Measurements from ENCODE around the gene GCNT3.
"Not testable (repeated sequence)": the region's sequence is repeated elsewhere in the genome, so short reads cannot be mapped to it uniquely, and the experiment has no call there.

GCNT3 gene

DNA sequence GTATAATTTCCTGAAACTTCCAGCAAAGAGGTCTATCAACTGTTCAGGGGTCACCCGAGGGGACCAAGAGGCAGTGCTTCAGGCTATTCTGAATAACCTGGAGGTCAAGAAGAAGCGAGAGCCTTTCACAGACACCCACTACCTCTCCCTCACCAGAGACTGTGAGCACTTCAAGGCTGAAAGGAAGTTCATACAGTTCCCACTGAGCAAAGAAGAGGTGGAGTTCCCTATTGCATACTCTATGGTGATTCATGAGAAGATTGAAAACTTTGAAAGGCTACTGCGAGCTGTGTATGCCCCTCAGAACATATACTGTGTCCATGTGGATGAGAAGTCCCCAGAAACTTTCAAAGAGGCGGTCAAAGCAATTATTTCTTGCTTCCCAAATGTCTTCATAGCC, 6.8 kb downstream of the GCNT3 start:
- no peak for DNase-seq (ENCODE audit: low read depth)

DNA sequence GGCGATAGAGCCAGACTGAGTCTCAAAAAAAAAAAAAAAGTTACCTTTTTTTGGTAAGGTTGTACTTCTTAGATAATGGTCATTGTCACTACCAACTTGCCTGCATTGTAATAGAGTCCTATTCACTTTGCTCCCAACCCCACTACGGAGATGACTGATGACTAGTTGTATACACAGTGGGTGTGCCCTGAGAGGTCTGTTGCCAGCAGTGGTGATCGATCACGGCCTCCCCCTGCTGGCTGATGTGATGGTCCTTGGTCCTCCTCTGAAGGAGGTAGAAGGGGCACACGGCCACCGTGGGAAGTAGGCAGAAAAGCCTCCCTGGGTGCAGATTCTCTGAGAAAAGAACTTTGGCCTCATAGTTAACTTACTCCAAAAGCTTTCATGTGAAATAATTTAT, 10.7 kb downstream of the GCNT3 start:
- peak; percentile 9 for DNase-seq (ENCODE audit: low read depth)

DNA sequence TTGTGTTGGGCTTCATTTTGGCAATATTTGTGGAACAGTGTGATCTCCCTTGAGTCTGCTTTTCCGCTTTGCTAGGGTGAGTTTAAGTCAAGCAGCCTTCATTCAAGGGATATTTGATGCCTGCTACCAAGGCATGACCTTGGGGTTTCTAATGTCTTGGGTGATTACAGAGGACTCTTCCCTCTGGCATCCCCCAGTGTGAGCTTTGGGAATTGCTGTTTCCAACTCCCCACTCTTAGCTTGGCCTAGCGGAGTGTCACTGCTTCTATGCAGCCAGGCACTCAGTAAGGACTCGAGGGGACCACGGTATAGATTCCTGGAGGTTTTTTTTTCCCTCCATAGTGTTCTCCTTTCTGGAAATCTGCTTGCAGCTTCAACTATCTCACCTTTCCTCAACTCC, 21.1 kb downstream of the GCNT3 start:
- no peak for DNase-seq (ENCODE audit: low read depth)

DNA sequence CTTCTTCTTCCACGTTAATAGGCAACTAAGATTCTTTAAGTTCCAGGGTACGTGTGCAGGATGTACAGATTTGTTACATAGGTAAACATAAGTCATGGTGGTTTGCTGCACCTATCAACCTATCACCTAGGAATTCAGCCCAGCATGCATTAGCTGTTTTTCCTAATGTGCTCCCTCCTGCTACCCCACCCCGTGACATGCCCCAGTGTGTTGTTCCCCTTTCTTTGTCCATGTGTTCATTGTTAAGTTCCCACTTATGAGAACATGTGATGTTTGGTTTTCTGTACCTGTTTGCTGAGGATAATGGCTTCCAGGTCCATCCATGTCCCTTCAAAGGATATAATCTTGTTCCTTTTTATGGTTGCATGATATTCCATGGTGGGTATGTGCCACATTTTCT, 24.6 kb downstream of the GCNT3 start:
- no peak for DNase-seq (ENCODE audit: low read depth)

DNA sequence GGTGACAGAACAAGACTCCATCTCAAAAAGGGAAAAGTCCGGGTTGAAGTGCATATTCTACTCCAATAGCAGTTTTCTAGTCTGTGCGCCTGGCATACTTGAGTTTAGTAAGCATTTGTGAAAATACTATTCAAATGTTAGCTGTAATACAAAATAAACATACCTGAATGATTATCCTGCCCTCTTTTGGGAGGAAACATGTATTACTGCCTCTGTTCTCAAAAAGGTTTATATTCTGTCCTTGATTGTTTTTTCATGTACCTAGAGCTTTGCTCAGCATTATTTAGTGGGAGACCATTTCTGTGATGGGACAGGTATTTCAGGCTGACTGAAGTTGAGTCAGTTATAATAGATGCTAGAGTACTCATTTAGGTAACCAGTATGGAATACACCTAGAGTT, 25.9 kb downstream of the GCNT3 start:
- DNase-seq (ENCODE audit: low read depth) = not testable (repeated sequence)

DNA sequence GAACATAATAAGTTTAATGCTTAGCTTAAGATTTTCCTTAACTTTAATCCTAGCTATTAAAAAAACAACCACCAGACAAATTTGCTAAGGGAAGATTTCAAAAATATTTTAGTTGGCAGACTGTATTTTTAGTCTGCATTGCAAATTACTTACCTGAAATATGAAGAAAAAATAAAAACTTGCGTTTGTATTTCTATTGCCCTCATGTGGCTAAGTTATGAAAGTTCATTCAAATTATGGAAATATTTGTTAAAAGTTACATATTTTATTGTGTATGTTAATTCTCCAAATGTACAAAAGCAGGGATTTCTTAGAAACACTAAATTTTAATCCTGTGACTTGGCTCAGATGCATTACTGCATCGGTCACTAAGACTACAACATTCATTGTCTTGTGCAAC, 30.8 kb downstream of the GCNT3 start:
- DNase-seq (ENCODE audit: low read depth) = no peak

DNA sequence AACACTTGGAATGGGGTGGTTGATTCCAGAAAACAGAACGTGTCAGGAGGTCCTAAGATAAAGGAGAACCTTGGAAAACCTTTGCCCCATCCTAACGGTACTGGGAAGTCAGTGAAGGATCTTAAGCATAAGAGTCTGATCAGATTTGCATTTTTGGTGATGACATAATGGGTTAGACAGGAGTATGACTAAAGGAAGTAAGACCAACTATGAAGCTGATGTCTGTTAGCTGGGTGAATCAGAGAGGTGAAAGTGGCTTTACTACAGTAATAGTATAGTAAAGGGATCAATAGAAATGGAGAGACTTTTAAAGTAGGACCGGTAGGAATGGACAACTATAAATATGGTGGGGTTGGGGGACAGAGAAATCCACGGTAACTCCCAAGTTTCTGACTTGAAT, 33.2 kb downstream of the GCNT3 start:
- DNase-seq (ENCODE audit: low read depth) = no peak

DNA sequence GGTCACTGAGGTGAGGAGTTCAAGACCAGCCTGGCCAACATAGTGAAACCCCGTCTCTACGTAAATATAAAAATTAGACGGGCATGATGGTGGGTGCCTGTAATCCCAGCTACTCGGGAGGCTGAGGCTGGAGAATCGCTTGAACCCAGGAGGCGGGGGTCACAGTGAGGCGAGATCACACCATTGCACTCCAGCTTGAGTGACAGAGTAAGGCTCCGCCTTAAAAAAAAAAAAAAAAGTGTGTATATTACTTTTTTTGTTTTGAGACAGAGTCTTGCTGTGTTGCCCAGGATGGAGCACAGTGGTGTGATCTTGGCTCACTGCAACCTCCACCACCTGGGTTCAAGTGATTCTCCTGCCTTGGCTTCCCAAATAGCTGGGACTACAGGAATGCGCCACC, 34.2 kb downstream of the GCNT3 start:
- DNase-seq (ENCODE audit: low read depth) = not testable (repeated sequence)

DNA sequence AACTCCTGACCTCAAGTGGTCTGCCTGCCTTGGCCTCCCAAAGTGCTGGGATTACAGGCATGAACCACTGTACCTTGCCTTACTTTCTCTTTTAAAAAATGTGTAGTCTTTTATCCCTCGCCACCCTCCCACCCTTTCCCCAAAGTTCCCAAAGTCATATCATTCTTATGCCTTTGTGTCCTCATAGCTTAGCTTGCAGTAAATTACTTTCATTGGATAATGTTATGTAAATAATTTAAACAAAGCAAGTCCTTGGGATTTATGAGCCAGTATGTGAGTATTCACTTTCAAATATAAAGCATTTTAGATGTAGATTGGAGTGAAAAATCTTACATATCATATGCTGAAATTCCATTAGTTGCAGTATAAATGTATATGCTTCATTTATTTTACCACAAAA, 34.7 kb downstream of the GCNT3 start:
- no peak for DNase-seq (ENCODE audit: low read depth)

DNA sequence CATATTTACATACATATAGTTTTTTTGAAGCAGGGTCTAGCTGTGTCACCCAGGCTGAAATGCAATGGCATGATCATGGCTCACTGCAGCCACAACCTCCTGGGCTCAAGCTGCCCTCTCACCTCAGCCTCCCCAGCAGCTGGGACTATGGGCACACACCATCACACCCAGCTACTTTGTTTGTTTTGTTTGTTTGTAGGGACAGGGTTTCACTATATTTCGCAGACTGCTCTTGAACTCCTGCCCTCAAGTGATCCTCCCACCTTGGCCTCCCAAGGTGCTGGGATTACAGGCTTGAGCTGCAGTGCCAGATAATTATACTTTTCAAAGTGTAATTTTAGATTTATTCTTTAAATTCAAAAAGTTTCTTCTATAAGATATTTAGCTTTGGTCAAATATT, 35.5 kb downstream of the GCNT3 start:
- DNase-seq (ENCODE audit: low read depth) = no peak

DNA sequence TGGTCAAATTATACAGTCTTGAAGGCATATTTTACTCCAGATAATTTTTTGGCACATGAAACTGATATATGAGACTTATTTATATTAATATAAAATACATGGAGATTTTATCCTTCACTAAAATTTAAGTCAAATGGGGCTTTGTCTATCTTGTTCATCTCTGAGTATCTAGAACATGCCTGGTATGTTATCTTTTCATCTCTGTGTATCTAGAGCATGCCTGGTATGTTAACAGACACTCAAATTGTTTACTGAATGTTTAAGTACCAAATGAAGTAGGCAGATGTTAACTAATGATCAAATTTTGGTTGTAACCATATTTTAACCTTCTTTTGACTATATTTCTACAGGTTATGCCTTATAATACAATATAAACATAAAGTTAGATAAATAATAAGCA, 38.0 kb downstream of the GCNT3 start:
- no peak for DNase-seq (ENCODE audit: low read depth)

DNA sequence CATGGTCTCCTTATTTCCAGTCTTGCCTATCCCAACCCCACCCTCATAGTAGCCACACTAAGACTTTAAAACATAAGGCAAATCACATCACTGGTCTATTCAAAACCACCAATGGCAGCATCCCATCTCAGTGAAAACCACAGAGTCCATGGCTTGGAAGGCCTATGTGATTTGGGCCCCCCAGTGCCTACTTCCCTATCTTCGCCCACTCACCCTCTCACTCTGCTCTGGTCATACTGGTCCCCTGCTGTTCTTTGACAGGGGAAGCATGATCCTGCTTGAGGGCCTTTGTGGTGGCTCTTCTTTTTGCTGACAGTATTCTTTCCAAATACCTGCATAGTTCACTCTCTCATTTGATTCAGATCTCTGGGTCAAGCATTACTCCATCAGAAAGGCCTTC, 42.5 kb downstream of the GCNT3 start:
- no peak for DNase-seq (ENCODE audit: low read depth)

DNA sequence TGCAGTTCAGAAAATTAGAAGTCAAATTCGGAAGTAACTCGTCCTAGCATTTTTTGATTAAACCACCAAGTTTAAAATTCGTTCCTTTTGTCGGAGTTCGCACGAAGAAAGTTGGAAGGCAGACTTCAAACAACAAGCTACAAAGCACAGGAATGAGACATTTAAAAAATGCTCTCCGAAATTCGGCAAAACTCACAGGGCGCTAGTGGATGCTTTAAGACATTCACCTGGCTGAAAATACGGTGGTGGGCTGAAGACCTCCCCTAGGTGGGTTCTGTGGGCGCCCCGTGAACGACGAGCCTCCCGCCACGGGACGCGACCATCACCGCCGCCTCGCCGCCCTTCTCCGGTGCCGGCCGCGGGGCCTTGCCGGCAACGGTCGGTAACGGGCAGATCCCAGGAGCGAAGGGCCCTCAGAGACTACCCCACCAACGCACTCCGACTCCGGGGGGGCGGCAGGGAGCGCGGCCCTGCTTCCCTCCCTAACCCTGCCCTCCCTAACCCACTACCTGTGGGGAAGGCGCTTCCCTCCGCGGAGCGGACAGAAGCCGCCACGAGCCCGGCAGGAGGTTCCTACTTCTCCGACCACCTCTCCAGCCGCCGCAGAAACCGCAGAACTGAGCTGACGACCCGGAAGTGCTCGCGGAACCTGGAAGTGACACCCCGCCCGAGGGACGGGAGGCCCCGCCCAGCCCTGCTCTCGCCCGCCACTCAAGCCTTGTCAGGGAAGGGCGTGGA, 45.5 kb downstream of the GCNT3 start, which contains the start of gene GTF2A2:
Gene GTF2A2 (minus strand): TSS at position 619 of the 738 bp plus-strand sequence. CDS start 5,238 bp downstream, outside the sequence.
- DNase-seq (ENCODE audit: low read depth) = peak; percentile 85

DNA sequence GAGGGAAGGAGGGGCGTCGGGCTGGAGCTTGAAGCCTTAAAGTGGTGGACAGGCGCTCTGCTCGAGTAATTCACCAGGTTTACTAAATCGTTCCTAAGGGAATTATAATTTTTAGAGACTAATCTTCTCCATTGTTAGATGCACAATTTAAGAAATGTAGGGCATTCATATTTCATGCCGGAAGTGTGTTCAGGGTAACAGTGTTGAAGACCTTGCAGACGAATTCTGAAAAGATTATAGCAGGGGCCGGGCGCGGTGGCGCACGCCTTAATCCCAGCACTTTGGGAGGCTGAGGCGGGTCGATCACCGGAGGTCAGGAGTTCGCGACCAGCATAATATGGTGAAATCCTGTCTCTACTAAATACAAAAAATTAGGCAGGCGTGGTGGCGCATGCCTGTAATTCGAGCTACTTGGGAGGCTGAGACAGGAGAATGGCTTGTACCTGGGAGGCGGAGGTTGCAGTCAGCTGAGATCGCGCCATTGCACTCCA, 46.1 kb downstream of the GCNT3 start:
- no peak for DNase-seq (ENCODE audit: low read depth)

DNA sequence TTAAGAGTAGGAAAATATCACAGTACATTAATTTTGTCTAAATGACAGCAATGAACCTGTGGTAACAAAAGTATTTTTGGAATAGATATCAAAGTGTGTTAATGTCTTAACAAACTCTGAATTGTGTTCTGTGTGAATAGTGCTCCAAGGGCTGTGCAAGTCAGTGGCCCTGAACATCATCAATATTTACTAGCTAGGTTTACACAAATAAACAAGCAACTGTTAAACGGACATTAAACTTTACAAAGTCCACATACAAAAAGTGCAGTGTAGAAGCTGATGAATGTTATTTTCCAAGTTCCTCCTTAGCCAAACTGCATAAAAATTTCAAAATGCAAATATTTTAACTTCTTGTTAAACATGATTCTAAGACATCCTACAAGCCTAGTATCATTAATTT, 47.8 kb downstream of the GCNT3 start:
- no peak for DNase-seq (ENCODE audit: low read depth)

DNA sequence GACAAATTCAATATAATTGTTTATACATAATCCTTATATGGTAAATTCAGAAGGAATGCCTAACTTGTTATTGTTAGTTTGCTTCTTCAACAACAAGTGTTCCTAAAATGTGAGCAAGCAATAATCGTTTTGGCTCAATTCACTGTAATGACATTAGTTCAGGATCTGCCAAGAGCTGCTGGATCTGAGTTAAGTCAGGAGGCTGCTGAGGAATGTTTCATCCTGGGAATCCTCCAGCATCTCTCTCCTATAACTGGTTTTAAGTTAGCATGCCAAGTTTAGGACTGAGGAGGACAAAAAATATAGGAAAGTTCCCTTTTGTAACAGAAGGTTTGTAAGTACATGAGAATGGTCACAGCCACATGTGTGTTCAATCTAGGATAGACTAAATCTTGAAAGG, 50.7 kb downstream of the GCNT3 start:
- DNase-seq (ENCODE audit: low read depth) = no peak

DNA sequence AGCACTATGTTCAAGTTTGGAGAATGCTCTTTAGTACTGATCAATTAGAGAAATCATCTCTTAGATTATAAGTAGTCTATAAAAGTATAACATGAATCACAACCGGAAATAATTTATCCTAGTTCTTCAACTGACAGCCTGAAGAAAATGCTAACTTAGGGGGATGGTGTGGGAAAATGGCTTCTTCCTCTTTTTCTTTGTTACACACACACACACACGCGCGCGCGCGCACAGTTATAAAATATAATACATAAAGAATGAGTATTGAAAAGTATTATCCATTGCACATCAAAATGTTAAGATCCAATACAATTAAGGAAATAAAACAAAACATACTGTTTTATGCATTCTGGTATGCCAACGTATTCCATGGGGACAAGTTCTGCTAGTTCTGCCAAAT, 57.0 kb downstream of the GCNT3 start:
- DNase-seq (ENCODE audit: low read depth) = no peak
